Occipital lobe (tissue), 2 donors: ENCODE data around the gene SRC. TPM values are rescaled to one million over a fixed set of nuclear protein-coding genes. Genes with fewer than 3 reads are reported as not detected.
A peak's percentile ranks its signal among the peaks of the same experiment; 100 is the strongest.

Experiments
- DNase-seq: peaks from one replicate; lab custom pipeline; 2025; lab: John Stamatoyannopoulos, UW
- total RNA-seq: library from RNA; depleted of rRNA; stranded (reverse); fragments of >200 nt; gene quantifications from one replicate; pipeline ENCODE4 v1.2.3, GENCODE V29; 2014

Gene SRC
- total RNA-seq, 1 donor from 2014 or later: 19.2 TPM

- no peak for DNase-seq
Observed at GRCh38 chr20:37380864-37381579, 35.1 kb downstream of the SRC start.

DNA sequence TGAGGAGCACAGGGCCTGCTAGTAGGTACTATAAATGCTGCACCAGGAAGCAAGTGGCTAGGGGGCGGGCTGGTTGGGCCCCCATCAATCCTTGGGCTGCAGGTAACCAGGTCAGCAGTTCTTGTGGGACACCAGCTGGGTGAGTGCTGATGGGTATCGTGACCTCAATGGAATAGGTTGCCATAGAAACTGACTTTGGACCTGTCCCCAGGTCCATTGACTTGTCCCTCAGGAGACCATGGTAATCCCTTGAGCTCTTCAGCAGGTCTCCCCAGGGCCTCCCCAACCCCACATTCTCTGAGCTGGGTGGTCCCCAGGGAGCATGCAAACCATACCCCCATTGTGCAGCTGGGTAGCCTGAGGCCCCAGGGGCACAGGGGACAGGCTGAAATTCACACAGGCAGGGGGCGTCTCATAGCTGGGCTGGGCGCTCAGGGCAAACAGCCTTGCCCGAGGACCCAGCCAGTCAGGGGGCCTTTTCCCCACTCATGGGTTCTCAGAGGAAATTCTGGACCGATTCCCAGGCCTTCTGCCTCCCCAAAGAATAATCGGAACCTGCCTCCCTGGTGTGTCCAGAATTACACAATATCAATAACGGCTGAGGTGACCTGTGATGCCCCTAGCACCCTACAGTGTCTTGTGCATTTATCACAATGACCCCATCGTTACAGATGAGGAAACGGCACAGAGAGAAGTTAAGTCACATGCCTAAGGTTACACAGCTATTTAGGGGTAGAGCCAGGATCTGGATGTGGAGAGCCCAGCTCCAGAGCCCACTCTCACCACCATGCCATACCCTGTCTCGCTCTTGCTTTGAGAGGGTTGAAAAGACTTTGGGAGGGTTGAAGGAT, 35.9 kb downstream of the SRC start:
- DNase-seq: no peak

DNA sequence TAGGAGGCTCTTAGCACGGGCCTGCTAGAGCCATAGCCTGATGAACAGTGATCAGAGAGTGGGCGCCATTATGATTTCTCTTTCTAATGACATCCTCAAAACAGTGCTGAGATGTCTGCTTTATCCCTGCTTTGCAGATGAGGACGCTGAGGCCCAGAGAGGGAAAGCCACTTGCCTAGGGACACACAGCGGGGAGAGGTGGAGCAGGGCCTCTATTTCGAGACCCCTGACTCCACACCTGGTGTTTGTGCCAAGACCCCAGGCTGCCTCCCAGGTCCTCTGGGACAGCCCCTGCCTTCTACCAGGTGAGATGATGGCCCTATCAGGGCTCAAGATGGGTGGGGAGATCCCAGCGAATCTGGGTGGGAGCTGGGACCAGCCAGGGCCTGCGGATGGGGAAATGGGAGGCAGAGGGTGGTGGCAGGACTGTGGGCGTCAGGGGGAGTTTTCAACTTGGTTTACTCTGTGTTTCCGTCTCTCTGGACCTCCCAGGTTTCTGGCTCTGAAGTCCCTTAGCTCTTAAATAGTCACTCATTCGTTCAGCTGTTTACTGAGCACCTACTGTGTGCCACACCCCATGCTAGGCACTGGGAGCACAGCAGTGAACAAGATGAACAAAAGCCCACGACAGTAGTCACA, 36.7 kb downstream of the SRC start:
- DNase-seq: no peak

- DNase-seq: no peak
Observed at GRCh38 chr20:37383229-37383989, 37.5 kb downstream of the SRC start.

- DNase-seq: peak; percentile 37
Observed at GRCh38 chr20:37384683-37385174, 38.8 kb downstream of the SRC start.

- no peak for DNase-seq
Observed at GRCh38 chr20:37385176-37385575, 39.2 kb downstream of the SRC start.

GRCh38 chr20:37385659-37386504, 39.9 kb downstream of the SRC start:
- DNase-seq: no peak

GRCh38 chr20:37386505-37387251, 40.7 kb downstream of the SRC start:
- no peak for DNase-seq

DNA sequence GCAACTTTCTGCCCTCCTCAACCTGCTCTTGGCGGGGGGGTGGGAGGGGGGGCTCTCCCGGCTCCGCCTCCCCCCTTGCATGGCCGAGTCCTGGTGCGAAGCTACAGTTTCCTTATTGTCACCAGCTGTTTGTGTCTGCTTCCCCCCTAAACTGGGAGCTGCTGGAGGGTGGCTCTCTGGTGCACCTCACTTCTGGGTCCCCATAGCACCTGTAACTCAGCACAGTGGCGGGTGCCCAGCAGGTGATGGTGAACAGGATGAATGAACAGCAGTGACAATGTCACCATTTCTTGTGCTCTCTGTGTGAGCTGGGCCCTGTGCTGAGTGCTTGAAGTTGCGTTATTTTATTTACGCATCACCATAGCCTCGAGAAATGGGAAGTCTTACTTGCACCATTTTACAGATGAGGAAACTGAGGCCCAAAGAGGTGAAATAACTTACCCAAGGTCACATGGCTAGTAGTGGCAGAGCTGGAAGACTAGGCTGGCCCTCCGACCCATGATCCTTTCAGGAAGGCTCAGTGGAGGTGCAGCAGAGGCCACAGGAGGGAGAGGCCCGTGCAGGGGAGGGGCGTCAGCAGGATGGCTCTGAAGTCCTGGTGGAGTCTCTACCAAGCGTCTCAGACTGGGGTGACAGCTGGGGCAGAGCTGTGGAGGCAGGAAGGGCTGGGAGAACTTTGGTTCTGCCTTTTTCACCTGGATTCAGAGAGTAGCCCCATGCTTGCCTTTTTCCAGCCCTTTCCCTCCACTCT, 41.8 kb downstream of the SRC start:
- no peak for DNase-seq

GRCh38 chr20:37388831-37389230, 42.9 kb downstream of the SRC start:
- DNase-seq: no peak

- no peak for DNase-seq
Observed at GRCh38 chr20:37389241-37389747, 43.4 kb downstream of the SRC start.

- DNase-seq: no peak
Observed at GRCh38 chr20:37389844-37390275, 43.9 kb downstream of the SRC start.

GRCh38 chr20:37390503-37390890, 44.6 kb downstream of the SRC start:
- DNase-seq: no peak

- DNase-seq: no peak
Observed at GRCh38 chr20:37390891-37391525, 45.1 kb downstream of the SRC start.

DNA sequence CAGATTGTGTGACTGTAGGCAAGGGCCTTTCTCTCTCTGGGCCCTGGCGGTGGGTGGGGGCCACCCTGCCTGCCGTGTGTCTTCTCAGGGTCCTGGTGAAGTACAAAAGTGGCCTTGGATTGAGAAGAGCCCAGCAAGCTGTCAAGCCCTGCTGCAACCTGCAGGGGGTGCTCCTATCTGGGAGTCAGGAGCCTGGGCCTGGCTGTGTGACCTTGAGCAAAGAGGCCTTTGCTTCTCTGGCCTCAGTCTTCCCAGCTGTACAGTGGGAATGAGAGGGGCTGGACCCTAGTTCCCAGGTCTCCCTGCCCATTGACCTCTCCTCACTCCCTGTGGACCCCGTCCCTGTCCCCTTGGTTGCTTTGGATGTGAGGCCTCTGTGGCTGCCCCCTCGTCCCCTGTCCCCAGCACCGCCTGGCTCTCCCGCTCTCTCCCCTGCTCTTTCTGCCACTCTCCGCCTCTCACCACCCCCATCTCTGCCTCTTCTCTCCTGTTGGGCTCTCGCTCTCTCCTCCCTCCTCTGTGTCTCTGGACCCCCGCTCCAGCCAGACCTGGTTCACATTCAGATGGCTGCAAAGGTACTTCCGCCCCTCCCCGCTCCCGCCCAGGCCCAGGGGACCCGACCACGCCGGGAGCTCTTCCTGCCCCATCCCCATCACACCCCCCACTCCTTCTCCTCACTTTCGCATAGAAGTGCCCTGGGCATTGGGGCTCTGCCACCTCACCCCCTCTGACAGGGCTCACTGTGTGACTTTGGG, 46.7 kb downstream of the SRC start:
- DNase-seq: no peak

- DNase-seq: no peak
Observed at GRCh38 chr20:37393196-37393862, 47.4 kb downstream of the SRC start.
